DMS53 treated with DMSO at 0.1 percent for 48 hours (cell line): ENCODE data around the gene CD19.
"Not testable (repeated sequence)": the region's sequence is repeated elsewhere in the genome, so short reads cannot be mapped to it uniquely, and the experiment has no call there.

Experiments
- DNase-seq: peaks from one replicate; lab custom pipeline; 2025; ENCODE audit not compliant: unreplicated experiment; lab: John Stamatoyannopoulos, UW

Gene CD19

GRCh38 chr16:28935924-28936783 lies 4.4 kb downstream of the CD19 start:
- no peak for DNase-seq

- no peak for DNase-seq
Observed at GRCh38 chr16:28936784-28937155, 5.0 kb downstream of the CD19 start.

- no peak for DNase-seq
Observed at GRCh38 chr16:28937222-28937876, 5.6 kb downstream of the CD19 start.

GRCh38 chr16:28938721-28939120 lies 7.0 kb downstream of the CD19 start:
- DNase-seq, result no peak

- DNase-seq, result not testable (repeated sequence)
Observed at GRCh38 chr16:28939825-28940224, 8.1 kb downstream of the CD19 start.

- no peak for DNase-seq
Observed at GRCh38 chr16:28943281-28943680, 11.5 kb downstream of the CD19 start.

- no peak for DNase-seq
Observed at GRCh38 chr16:28946681-28947080, 14.9 kb downstream of the CD19 start.

- peak; percentile 93 for DNase-seq
Observed at GRCh38 chr16:28950648-28951409, 19.1 kb downstream of the CD19 start, which contains the start of gene NFATC2IP. NFATC2IP (plus strand) TSS chr16:28950937; CDS start chr16:28951012, 75 bp downstream.

- DNase-seq, result no peak
Observed at GRCh38 chr16:28951410-28951943, 19.7 kb downstream of the CD19 start.

- DNase-seq, result no peak
Observed at GRCh38 chr16:28958216-28958615, 26.4 kb downstream of the CD19 start.

- no peak for DNase-seq
Observed at GRCh38 chr16:28958836-28959235, 27.1 kb downstream of the CD19 start.

- no peak for DNase-seq
Observed at GRCh38 chr16:28964072-28964471, 32.3 kb downstream of the CD19 start.

GRCh38 chr16:28964496-28964895 lies 32.7 kb downstream of the CD19 start:
- no peak for DNase-seq

- DNase-seq, result no peak
Observed at GRCh38 chr16:28967156-28967555, 35.4 kb downstream of the CD19 start.

GRCh38 chr16:28969696-28970095 lies 37.9 kb downstream of the CD19 start:
- not testable (repeated sequence) for DNase-seq

- peak; percentile 45 for DNase-seq
Observed at GRCh38 chr16:28974007-28974436, 42.3 kb downstream of the CD19 start.

- DNase-seq, result peak; percentile 83
Observed at GRCh38 chr16:28974437-28975157, 42.8 kb downstream of the CD19 start, which contains the start of gene SPNS1. SPNS1 (plus strand) TSS chr16:28974778; CDS start chr16:28975152, 374 bp downstream.

GRCh38 chr16:28975158-28975599 lies 43.4 kb downstream of the CD19 start:
- no peak for DNase-seq

- DNase-seq, result peak; percentile 0
Observed at GRCh38 chr16:28977703-28978662, 46.2 kb downstream of the CD19 start.
